Measurements from ENCODE around the gene VEGFD.

- TF ChIP-seq, protein P1, sequence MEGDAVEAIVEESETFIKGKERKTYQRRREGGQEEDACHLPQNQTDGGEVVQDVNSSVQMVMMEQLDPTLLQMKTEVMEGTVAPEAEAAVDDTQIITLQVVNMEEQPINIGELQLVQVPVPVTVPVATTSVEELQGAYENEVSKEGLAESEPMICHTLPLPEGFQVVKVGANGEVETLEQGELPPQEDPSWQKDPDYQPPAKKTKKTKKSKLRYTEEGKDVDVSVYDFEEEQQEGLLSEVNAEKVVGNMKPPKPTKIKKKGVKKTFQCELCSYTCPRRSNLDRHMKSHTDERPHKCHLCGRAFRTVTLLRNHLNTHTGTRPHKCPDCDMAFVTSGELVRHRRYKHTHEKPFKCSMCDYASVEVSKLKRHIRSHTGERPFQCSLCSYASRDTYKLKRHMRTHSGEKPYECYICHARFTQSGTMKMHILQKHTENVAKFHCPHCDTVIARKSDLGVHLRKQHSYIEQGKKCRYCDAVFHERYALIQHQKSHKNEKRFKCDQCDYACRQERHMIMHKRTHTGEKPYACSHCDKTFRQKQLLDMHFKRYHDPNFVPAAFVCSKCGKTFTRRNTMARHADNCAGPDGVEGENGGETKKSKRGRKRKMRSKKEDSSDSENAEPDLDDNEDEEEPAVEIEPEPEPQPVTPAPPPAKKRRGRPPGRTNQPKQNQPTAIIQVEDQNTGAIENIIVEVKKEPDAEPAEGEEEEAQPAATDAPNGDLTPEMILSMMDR (IDR thresholded peaks at IDR 0.05 in 8 of 11, conservative IDR thresholded peaks at IDR 0.05 in 3 of 11), result no peak
- TF ChIP-seq POLR2A (IDR thresholded peaks at IDR 0.05), result no peak
Measured at GRCh38 chrX:15334561-15334960, 49.7 kb downstream of the VEGFD start.

All from spleen (tissue), 7 donors.